Activated naive CD4-positive, alpha-beta T cell treated with anti-CD3 and anti-CD28 coated beads, Interleukin-2, amount 50 U/mL, for 24 hours (primary cell): ENCODE data around the gene BCL3.

ENCODE experiments used
- H3K27ac Mint-ChIP-seq: one replicate; pipeline ENCODE4 v1.8.0; 2021; ENCODE audit warnings: mild to moderate bottlenecking, mixed read lengths
- H3K27me3 Mint-ChIP-seq: one replicate; pipeline ENCODE4 v1.8.0; 2021; ENCODE audit warnings: mixed read lengths
- H3K36me3 Mint-ChIP-seq: one replicate; pipeline ENCODE4 v1.8.0; 2021; ENCODE audit warnings: mixed read lengths
- H3K4me1 Mint-ChIP-seq: one replicate; pipeline ENCODE4 v1.8.0; 2021; ENCODE audit warnings: mixed read lengths
- H3K4me3 Mint-ChIP-seq: one replicate; pipeline ENCODE4 v1.8.0; 2021; ENCODE audit warnings: mild to moderate bottlenecking, mixed read lengths
- H3K9me3 Mint-ChIP-seq: one replicate; pipeline ENCODE4 v1.8.0; 2021; ENCODE audit warnings: mixed read lengths

Gene BCL3

GRCh38 chr19:44807162-44807561 lies 58.7 kb downstream of the BCL3 start:
- no peak overlapping the region for H3K27ac Mint-ChIP-seq
- H3K4me1 Mint-ChIP-seq = peaks cover 5% of the 10 kb centered on the region
- peaks cover 8% of the 10 kb centered on the region for H3K27me3 Mint-ChIP-seq
- no peaks in the 10 kb centered on the region for H3K9me3 Mint-ChIP-seq
- H3K36me3 Mint-ChIP-seq = no peaks in the 10 kb centered on the region
- no peak overlapping the region for H3K4me3 Mint-ChIP-seq

GRCh38 chr19:44807652-44808462 lies 59.3 kb downstream of the BCL3 start:
- Mint-ChIP-seq H3K36me3 (no peaks in the 10 kb centered on the region), H3K9me3 (no peaks in the 10 kb centered on the region), H3K4me3 (no peak overlapping the region), H3K4me1 (peaks cover 5% of the 10 kb centered on the region), H3K27ac (no peak overlapping the region), H3K27me3 (peaks cover 8% of the 10 kb centered on the region)

- Mint-ChIP-seq H3K27ac (no peak within 1 kb of the TSS), H3K36me3 (peaks cover 1% of the 10 kb centered on the region), H3K9me3 (no peaks in the 10 kb centered on the region), H3K4me1 (peaks cover 5% of the 10 kb centered on the region), H3K27me3 (peaks cover 10% of the 10 kb centered on the region), H3K4me3 (peak within 1 kb of the TSS; percentile 23)
Observed at GRCh38 chr19:44808463-44809371, 60.2 kb downstream of the BCL3 start, which contains the start of gene BCAM. TSS of gene BCAM (plus strand) at chr19:44809103. CDS start at chr19:44809125, 22 bp downstream.
